AG09309 (cell line): Measurements from ENCODE around the gene TSSK2.
"Not testable (repeated sequence)": the region's sequence is repeated elsewhere in the genome, so short reads cannot be mapped to it uniquely, and the experiment has no call there.

ENCODE experiments used
- DNase-seq: peaks from one replicate; pipeline ENCODE4 v3.0.0-alpha.2; 2010; ENCODE audit warnings: low read depth
- H3K4me3 ChIP-seq: 2 replicates; pipeline ENCODE4 v1.5.1; 2011; ENCODE audit warnings: mild to moderate bottlenecking, low read depth, low read length, moderate library complexity; ENCODE audit not compliant: control insufficient read depth
- CTCF ChIP-seq: IDR thresholded peaks from 2 replicates; pipeline ENCODE4 v1.5.1; 2011; ENCODE audit warnings: mild to moderate bottlenecking, low read depth, low read length, inconsistent platforms; ENCODE audit not compliant: insufficient read depth, control insufficient read depth; ENCODE audit errors: missing control alignments

Gene TSSK2

GRCh38 chr22:19130959-19131684 lies at the start of gene TSSK2:
Gene TSSK2 (plus strand): TSS chr22:19131308. CDS start chr22:19131400, 92 bp downstream.
- no peak for TF ChIP-seq CTCF
- H3K4me3 ChIP-seq: no peak within 1 kb of the TSS
- no peak for DNase-seq

DNA sequence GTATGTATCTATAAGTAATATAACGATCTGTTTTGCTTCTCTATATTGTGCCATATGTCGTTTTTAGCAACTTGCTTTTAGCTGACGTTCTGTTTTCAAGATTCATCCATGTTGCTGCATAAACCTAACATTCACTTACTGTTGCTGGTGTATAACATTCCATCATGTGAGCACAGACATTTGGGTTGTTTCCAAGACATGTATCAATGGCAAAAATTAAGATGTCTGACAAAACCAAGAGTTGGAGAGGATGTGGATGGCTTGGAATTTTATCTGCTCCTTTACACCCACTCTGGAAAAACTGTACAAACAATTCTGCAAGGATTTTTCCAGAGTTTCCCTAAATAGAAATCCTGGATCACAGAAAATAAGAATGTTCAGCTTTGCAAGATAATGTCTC lies 49.8 kb upstream of the TSSK2 start:
- no peak for TF ChIP-seq CTCF
- DNase-seq: no peak
- H3K4me3 ChIP-seq: no peak overlapping the region

GRCh38 chr22:19082101-19082500 lies 49.0 kb upstream of the TSSK2 start:
- TF ChIP-seq CTCF: no peak
- DNase-seq: no peak
- H3K4me3 ChIP-seq: no peak overlapping the region

- DNase-seq: no peak
- no peak overlapping the region for H3K4me3 ChIP-seq
- no peak for TF ChIP-seq CTCF
Measured at GRCh38 chr22:19082793-19083192, 48.3 kb upstream of the TSSK2 start.

DNA sequence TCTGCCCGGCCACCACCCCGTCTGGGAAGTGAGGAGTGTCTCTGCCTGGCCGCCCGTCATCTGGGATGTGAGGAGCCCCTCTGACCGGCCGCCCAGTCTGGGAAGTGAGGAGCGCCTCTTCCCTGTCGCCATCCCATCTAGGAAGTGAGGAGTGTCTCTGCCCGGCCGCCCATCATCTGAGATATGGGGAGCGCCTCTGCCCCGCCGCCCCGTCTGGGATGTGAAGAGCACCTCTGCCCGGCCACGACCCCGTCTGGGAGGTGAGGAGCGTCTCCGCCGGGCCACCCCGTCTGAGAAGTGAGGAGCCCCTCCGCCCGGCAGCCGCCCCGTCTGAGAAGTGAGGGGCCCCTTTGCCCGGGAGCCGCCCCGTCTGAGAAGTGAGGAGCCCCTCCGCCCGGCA lies 47.0 kb upstream of the TSSK2 start:
- not testable (repeated sequence) for H3K4me3 ChIP-seq, DNase-seq

- not testable (repeated sequence) for DNase-seq, H3K4me3 ChIP-seq
Measured at GRCh38 chr22:19084586-19084985, 46.5 kb upstream of the TSSK2 start.

GRCh38 chr22:19085233-19085718 lies 45.8 kb upstream of the TSSK2 start:
- TF ChIP-seq CTCF: peak; percentile 49
- DNase-seq: no peak
- H3K4me3 ChIP-seq: no peak overlapping the region

DNA sequence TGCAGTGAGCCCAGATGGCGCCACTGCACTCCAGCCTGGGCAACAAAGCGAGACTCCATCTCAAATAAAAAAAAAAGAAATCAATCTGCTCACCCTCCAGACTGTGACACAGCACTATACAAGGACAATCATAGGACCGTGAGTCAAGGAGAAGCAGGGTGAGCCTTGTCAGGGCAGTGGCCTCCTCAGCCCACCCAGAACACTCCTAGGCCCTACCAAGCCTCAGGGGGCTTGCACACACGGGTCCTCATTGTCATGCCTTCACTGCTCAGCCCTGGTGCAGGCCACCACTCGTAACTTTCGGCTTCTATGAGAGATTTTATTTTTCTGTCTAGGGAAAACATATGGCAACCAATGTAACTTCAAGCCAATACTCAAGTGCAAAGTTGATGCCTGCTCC lies 44.7 kb upstream of the TSSK2 start:
- no peak for TF ChIP-seq CTCF
- no peak overlapping the region for H3K4me3 ChIP-seq
- DNase-seq: no peak
